ENCODE data around the gene ACADS. TPM values are rescaled to one million over a fixed set of nuclear protein-coding genes. Genes with fewer than 3 reads are reported as not detected.

The ACADS gene
- total and polyA plus RNA-seq, 9 of the 15 experiments (the other 6 are each of a cell fraction or from before 2014, with no cell fraction given), result 0.06 to 20.3 (median 8.8) TPM

GRCh38 chr12:120690978-120691377 lies 34.6 kb upstream of the ACADS start (continued):
- TF ChIP-seq DEAF1 (CRISPR knock-in tag; IDR thresholded peaks at IDR 0.05) (no peak), SREBF1 (IDR thresholded peaks at IDR 0.05; ENCODE audit: borderline replicate concordance, low read depth, low read length) (no peak), XRCC5 (IDR thresholded peaks at IDR 0.05; ENCODE audit: low read depth, low read length) (no peak), CBFB (CRISPR knock-in tag; IDR thresholded peaks at IDR 0.05) (no peak), SMAD1 (IDR thresholded peaks at IDR 0.05; ENCODE audit: low read depth, low read length, partially characterized antibody) (no peak), TFE3 (CRISPR knock-in tag; IDR thresholded peaks at IDR 0.05) (no peak)

- 81% methylated on average over 11 of the region's 11 CpGs for WGBS (ENCODE audit: insufficient coverage, low coverage, missing lambda C conversion rate)
- Histone ChIP-seq H3K9ac (ENCODE audit: insufficient read depth in 1 of 2, low read depth in 2 of 2, low read length in 2 of 2) (no peak overlapping the region), H2AFZ (ENCODE audit: low read depth, low read length) (no peak overlapping the region), H3K36me3 (ENCODE audit: control insufficient read depth, insufficient read depth, low read length) (peaks cover 69% of the 10 kb centered on the region), H3K9me3 (replicated peaks; ENCODE audit: control insufficient read depth, insufficient read depth, low read depth, low read length) (no peaks in the 10 kb centered on the region), H4K20me1 (replicated peaks; ENCODE audit: control insufficient read depth, insufficient read depth, low read length) (peaks cover 19% of the 10 kb centered on the region), H3K79me2 (ENCODE audit: control insufficient read depth, insufficient read depth, low read length) (peaks cover 58% of the 10 kb centered on the region), H3K4me1 (replicated peaks in 1 of 2; ENCODE audit: control insufficient read depth in 2 of 2, insufficient read depth in 2 of 2, low read length in 2 of 2) (peaks cover 7 to 19% of the 10 kb centered on the region in 2 experiments; a peak in 3 of 5 replicates), H3K4me2 (ENCODE audit: insufficient read depth, low read length) (no peak overlapping the region), H3K9me1 (ENCODE audit: control insufficient read depth, insufficient read depth, low read length) (no peaks in the 10 kb centered on the region), H3K4me3 (no peak overlapping the region), H3K27ac (ENCODE audit: extremely low read depth, low read depth, low read length) (no peak overlapping the region), H3K27me3 (ENCODE audit: control insufficient read depth in 2 of 2, insufficient read depth in 2 of 2, low read length in 2 of 2) (no peaks in the 10 kb centered on the region)
- BruUV-seq (replicated peaks), result no TSS peak
- ATAC-seq (no peak), FAIRE-seq (no peak), DNase-seq (ENCODE audit: extremely low read depth in 1 of 4, low spot score in 3 of 4) (no peak)
- in situ Hi-C loops (cut with MboI), result no loop called here
- intact Hi-C loops (cut with micrococcal nuclease), result no loop called here
- ChIA-PET POLR2A (interaction anchor here (0.8 kb wide), 1 partner anchor 9 kb away, joined by 3 read pairs; no protein-coding TSS in a partner anchor), CTCF (ENCODE audit: low intra/inter-chr PET ratio) (no interaction called here)
- TF ChIP-seq PURB (CRISPR knock-in tag; IDR thresholded peaks at IDR 0.05; ENCODE audit: low read depth) (no peak), RFX7 (CRISPR knock-in tag; IDR thresholded peaks at IDR 0.05) (no peak), MEIS2 (IDR thresholded peaks at IDR 0.05; ENCODE audit: partially characterized antibody) (peak; percentile 11), SOX6 (IDR thresholded peaks at IDR 0.05) (peak; percentile 13; the same call in 1 of the 2 replicates), HIVEP1 (CRISPR knock-in tag; IDR thresholded peaks at IDR 0.05) (no peak), GATA2 (CRISPR knock-in tag; IDR thresholded peaks at IDR 0.05) (0 out of 2 replicates have a peak, but pooled peaks have one; percentile 11)
Observed at GRCh38 chr12:120692524-120693033, 33.0 kb upstream of the ACADS start.

Measured in K562 (cell line).